HG02610 (cell line): ENCODE data around the gene CTSC.
"Not testable (repeated sequence)": the region's sequence is repeated elsewhere in the genome, so short reads cannot be mapped to it uniquely, and the experiment has no call there.

Source experiments
- ATAC-seq: cut with Tn5 transposase; IDR thresholded peaks from one replicate; pipeline ENCODE4 v1.9.1; 2021; ENCODE audit warnings: mild to moderate bottlenecking, moderate library complexity; ENCODE audit not compliant: unreplicated experiment

CTSC gene

GRCh38 chr11:88292171-88292843 lies 45.2 kb downstream of the CTSC start:
- ATAC-seq: no peak

DNA sequence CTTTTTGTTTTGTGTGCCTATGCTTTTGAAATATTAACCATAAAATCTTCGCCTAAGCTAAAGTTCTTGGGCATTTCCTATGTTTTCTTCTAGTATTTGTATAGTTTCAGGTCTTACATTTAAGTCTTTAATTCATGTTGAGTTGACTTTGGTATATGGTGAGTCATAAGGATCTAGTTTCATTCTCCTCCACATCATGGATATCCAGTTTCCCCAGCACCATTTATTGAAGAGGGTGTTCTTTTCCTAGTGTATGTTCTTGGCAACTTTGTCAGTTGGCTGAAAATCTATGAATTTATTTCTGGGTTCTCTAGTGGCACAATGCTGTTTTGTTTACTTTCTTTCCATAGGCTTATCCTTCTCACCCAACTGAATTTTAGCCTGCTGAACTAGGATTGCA lies 49.0 kb downstream of the CTSC start:
- no peak for ATAC-seq

DNA sequence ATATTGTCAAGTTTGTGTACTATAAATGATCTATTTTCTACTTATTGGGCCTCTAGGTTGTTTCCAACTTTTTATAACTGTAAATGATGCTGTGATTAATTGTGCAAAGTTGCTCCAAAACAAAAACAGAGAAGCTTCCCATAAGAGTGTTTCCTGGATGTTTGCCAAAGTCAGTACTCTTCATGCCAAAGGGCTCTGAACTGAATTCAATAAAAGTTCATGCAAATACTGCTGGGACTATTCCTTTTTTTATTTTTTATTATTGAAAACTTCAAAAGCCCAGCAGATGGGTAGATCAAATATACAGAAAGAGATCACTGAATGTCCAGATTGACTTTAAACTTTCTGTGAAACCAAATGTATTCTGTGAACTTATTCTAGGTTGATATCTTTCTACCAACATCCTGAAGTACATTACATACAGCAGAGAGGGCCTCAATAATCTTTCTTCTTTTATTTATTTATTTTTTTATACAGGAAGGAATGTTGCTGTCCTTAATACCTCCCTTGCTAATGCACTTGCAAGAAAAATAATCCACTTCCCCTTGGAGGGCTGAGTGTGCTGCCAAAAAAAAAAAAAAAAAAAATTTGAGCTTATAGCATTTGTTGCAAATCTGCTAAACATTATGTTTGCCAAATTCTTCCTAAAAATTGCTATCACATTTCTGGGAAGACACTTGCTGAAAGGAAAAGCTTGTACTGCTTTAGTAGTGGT lies 53.0 kb downstream of the CTSC start:
- ATAC-seq: no peak

- no peak for ATAC-seq
These were observed 54.6 kb downstream of the CTSC start for GRCh38 chr11:88282747-88283515.

DNA sequence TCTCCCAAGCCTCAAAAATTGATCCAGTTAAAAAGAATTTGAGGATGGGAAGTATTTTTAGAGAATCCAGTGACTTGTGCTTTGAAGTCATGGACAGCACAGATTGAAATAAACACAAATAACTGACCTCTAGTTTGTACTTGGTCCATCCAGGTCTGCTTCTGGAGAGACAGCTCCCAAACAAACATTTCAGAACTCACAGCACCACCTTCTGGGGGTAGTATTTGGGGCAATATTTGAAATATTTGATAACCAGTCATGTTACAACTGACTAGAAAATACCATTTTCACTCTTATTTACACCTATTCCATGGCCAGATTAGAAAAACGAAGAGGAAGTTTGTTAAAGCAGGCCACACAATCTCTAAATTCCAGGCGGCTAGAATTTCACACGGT lies 56.2 kb downstream of the CTSC start:
- ATAC-seq: no peak

GRCh38 chr11:88280673-88281316 lies 56.7 kb downstream of the CTSC start:
- ATAC-seq: no peak

DNA sequence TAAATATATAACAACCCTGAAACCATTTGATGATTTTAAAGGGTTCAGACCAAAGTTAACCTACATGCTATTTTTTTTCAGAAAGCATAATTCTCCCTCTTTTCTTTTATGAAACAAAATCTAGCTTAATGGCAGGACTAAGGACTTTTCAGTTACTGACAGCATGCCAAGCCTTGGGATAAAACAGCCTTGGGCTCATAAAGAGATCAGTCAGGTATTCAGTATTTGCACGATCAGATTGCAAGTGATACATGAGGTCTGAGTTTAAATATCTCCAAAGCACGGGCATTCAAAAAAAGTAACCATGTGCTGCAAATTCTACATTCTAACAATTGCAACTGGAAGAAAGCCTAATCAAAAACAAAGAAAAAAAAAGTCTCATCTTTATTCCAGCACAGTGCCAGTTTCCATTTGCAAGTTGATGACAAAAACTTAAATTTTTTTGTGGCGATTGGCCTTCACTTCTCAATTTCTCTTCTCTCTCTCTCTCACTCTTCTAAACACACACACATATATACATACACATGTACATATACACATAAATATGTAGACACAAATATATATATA lies 60.1 kb downstream of the CTSC start:
- no peak for ATAC-seq

GRCh38 chr11:88275636-88276035 lies 61.9 kb downstream of the CTSC start:
- no peak for ATAC-seq

GRCh38 chr11:88266919-88267318 lies 70.6 kb downstream of the CTSC start:
- no peak for ATAC-seq

DNA sequence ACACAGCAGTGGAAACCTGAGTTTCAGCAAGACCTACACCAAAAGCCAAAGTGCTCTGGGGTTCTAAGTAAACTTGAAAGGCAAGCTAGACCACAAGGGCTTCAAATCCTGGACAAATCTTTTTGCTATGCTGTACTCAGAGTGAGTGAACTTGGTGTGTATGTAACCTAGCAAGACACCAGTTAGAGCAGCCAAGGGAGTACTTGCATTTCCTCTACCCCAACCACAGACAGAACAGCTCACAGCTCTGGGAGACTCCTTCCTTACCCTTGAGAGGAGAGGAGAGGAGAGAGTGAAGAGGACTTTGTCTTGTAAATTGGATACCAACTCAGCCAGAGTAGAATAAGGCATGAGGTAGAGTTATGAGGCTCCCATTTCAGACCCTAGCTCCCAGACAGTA lies 71.4 kb downstream of the CTSC start:
- no peak for ATAC-seq

GRCh38 chr11:88259431-88259830 lies 78.1 kb downstream of the CTSC start:
- ATAC-seq: no peak

DNA sequence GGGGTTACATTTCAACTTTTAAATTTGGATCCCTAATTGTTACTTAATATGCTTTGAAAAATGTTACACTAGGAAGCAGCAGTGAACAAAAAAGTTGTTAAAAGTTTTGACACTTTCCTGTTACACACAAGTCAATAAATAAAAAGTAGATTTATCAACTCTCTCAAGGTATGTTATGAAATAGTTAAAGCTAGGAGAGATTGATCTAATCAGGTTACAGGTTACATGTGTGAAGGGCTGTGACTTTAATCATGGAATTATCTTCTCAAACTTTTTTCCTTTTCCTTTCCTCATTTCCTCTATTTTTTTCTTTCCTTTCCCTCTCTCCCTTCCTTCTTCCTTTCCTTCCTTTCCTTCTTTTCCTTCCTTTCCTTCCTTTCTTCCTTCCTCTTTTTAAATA lies 85.3 kb downstream of the CTSC start:
- ATAC-seq: no peak

DNA sequence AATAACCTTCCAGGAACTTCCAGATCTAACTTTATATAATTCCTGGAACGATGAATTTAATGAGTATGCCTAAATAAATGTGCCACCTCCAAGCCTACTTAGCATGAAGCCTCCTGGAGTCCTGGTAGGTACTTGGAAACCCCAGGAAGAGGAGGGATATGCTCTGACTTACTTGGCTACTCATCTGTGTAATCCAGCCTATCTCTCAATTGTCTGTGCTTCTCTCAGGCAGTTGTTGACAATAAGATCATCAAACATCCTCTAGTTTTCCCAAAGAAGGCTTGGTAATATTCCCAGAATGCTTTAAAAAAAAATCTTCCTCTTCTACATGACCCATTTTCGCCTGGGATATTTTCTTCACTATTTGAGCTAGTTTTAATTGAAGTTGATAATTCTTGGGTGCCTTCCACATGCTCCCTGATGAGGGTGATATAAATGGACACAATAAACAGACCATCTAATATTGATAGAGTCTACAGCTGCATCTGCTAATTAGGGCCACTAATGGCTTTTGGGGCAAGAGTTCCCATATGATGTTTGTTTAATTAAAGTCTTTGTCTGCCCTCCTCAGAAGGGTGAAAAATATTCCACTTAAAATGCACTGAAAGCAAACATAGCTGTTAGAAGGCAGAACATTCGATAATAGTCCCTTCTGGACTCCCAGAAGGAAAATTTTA lies 86.8 kb downstream of the CTSC start:
- no peak for ATAC-seq

- no peak for ATAC-seq
These were observed 87.8 kb downstream of the CTSC start for GRCh38 chr11:88249706-88250105.

GRCh38 chr11:88246696-88247095 lies 90.8 kb downstream of the CTSC start:
- ATAC-seq: no peak

GRCh38 chr11:88245576-88245975 lies 92.0 kb downstream of the CTSC start:
- ATAC-seq: not testable (repeated sequence)
